ENCODE measurements around the gene AVPI1.
A peak's percentile ranks its signal among the peaks of the same experiment; 100 is the strongest.
"Not testable (repeated sequence)": the region's sequence is repeated elsewhere in the genome, so short reads cannot be mapped to it uniquely, and the experiment has no call there.

Gene AVPI1

DNA sequence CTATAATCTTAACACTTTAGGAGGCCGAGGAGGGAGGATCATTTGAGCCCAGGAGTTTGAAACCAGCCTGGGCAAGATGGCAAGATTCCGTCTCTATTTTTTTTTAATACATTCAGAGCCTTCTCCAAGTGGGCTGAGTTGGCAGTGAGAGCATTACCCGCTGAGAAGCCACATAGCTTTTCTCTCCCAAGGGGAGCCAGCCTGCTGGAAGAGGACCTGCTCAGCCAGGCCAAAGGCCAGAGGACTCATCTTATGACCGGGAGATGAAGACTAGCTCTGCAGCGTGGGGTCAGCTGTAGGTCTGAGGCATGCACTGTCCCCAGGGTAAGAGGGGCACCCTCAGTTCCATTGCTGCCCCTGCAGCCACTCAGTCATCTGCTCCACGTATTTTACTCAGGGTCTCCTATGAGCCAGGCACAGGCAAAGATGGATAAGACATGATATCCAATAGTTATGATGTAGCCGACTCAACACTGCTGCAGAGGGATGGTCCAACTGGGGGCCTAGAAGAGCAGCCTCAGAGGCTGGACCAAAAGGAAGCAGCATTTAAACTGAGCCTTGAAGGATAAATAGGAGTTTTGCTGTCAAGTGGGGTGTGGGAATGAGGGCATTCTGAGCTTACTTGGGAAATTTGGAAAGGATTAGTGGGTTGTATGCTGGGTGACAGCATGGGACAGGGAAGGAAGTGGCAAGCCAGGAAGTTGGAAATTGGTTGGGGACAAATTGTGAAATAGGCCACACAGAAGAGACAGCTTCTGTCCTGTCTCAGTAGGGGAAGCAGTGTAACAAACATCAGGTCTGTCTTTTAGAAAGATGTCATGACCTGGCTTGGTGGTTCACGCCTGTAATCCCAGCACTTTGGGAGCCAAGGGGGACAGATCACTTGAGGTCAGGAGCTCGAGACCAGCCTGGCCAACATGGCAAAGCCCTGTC is 24.9 kb upstream of the AVPI1 start:
- no peak for DNase-seq (ENCODE audit: low read depth)

DNA sequence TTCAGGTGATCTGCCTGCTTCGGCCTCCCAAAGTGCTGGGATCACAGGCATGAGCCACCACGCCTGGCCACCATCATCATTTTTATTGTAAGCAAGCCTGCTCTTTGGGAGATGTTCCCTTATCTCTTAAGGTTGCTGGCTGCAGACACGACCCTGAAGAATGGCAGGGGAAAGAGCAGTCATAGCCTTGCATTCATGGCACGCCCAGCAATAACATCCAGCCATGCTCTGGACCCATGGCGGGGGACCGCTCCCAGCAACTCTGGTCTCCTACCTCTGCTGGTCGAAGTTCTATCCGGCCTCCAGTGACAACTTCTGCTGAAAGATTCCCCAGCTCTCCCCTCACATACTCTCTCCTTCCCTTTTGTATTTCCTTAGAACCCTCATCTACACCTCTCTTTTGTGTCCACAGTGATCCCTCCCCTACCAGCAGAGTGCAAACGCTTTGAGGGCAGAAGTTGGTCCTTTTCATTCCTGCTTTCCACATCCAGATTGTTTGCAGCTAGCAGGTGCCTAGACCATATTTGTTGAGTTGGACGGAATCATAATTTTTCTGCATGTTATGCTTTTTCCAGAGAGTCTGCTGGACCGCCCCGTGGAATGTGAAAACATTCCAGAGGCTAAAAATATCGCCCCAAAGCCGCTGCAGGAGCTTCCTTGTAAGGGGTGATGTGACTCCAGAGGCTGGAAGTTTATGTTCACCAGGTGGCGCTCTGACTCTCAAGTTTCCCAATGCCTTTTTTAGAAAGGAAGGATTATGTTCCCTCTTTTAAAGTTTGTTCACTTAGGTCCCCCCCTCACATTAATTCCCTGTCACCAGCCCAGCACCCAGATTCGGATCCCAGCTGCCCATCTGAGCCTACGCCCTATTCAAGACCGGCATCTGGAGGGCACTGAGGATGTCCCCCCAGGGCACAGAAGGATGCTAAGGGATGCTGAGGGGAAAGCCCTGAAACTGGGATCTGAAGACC is 22.2 kb upstream of the AVPI1 start:
- DNase-seq (ENCODE audit: low read depth) = no peak

GRCh38 chr10:97708167-97708566 is 21.1 kb upstream of the AVPI1 start:
- no peak for DNase-seq (ENCODE audit: low read depth)

DNA sequence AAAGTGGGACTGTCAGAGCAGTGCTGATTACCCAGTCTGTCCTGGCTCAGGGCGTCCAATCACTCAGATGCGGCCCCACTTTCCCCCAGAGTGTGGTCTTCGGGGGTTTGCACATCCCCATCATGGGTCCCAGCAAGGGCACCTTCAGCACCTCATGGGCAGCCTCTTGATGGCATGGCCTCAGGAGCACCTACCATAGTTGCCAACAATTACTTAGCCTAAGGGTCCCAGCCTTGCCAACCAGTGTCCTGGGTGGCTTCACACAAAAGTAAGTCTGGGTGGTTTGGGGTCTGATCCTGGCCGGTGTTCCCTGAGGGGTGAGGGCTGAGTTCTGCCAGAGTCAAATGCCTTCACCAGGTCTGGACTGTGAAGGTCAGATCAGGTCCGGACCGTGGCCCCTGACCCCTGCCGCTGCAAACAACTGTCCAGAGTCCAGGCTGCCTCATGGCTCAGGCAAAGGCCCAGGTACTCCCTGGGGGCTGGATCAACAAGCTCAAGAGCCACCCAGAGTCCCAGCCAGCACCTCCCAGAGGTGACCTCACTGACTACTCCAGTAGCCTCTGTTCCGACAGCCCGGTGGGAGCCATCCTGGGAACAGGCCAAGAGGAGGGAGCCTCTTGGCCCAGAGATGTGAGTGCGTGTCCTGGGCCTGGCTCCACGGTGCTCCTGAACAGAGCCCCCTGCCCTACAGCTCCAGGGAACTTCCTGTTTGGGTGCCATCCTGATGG is 20.3 kb upstream of the AVPI1 start:
- no peak for DNase-seq (ENCODE audit: low read depth)

DNA sequence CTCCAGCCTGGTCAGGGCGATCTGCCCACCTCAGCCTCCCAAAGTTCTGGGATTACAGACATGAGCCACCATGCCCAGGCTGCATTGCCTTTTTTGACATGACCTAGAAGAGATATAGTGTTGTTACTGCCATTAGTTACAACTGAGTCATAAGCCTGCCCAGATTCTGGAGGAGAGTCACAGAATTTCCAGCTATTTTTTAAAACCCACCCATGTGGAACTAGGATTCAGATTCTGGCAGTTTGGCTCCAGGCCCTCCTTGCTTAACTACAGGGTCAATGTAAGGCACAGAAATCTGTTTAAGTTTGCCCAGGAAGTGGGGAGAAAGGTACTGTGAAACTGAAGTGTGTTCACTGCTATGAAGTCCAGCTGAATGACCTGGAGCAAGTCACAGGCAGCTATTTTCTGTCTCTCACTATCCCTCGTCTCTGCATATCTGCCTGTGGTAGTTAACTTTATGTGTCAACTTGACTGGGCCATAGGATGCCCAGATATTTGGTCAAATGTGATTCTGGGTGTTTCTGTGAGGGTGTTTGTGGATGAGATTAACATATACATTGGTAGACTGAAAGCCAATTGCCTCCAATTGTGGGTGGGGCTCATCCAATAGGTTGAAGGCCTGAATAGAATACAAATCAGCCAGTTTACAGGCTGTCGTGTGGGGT is 18.1 kb upstream of the AVPI1 start:
- no peak for DNase-seq (ENCODE audit: low read depth)

GRCh38 chr10:97704341-97704740 is 17.3 kb upstream of the AVPI1 start:
- no peak for DNase-seq (ENCODE audit: low read depth)

- DNase-seq (ENCODE audit: low read depth) = no peak
These were observed 16.5 kb upstream of the AVPI1 start for GRCh38 chr10:97703398-97704067.

DNA sequence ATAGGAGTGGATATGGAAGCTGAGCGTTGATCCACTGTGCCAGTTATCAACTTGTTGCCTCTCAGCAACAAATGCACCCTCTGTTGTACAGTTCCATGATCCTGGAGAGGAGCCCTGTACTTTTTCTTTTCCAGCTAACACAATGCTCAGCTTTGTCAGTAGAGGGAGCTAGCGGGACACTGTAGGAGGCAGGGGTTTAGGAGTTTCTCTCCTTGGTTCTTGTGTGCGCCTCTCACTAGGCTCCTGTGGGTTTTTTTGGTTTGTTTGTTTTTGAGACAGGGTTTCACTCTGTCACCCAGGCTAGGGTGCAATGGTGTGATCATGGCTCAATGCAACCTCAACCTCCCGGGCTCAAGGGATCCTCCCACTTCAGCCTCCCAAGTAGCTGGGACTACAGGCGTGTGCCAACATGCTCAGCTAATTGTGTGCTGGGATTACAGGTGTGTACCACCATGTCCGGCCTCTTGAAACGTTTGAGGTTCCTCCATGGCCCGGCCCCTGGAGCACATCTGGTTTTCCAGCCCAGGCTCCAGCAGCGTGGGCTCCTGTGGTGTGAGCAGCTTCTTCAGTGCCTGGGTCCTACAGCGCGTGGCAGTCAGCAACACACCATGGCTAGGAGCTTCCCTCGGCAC is 14.5 kb upstream of the AVPI1 start:
- peak; percentile 13 for DNase-seq (ENCODE audit: low read depth)

- DNase-seq (ENCODE audit: low read depth) = not testable (repeated sequence)
These were observed 11.1 kb upstream of the AVPI1 start for GRCh38 chr10:97698072-97698655.

DNA sequence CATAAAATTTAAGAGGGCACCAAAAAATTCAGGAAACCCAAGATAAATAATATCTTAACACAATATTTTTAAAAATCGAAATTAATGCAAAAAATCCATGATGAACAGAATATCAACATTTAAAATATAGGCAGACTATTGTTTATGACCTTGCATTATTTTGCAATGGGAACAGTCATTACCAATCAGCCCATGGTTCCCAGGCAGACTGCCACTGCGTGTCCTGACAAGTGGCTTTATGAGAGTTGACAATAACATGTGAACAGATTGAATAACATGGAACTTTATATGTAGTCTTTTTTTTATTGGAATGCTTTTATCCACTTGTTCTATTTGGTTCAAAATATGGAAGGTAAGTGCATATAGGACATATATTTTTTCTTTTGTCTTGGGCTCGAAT is 3.1 kb upstream of the AVPI1 start:
- DNase-seq (ENCODE audit: low read depth) = no peak

GRCh38 chr10:97689559-97690020 is 2.5 kb upstream of the AVPI1 start:
- DNase-seq (ENCODE audit: low read depth) = no peak

DNA sequence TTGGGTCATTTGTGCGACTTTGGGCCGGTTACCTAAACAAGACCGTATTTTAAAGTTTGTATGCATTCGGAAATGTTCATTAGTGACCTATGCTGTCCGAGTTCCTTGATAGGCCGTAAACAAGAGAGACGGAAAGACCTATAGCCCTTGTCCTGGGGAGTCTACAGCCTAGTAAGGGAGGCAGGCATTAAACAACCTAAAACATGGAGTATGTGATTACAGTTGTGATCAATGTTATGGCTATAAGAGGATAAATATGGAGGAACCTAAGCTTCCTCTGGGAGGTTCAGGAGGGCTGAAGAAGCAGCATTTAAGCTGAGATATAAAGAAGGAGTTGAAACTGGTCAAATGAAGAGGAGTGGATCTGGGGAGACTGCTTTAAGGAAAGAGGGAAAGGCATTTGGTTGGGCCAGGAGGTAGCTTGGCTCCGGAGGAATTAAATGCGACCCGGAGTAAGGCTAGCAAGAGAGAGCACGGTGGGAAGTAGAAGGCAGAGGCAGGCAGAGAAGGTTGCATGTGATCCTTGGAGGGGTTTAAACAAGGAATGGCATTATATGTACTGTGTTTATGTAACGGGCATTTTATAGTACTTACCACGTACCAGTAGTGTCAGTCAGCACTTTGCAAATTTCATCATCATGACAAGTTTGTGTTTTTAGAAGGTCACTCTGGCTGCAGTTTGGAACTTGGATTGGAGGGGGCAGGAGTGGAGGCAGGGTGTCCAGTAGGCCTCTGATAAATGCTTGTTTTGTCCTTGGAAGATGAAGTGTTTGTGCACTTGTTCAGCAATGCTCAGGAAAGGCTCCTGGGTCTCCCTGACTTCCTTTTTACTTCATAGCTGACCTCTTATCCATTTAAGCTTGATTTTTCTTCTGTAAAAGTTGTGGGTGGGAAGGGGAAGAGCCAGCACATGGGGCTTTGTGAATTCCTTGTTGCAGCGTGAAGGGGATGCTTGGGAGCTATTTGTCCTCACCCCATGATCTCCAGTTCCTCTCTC is 1.0 kb upstream of the AVPI1 start:
- no peak for DNase-seq (ENCODE audit: low read depth)

DNA sequence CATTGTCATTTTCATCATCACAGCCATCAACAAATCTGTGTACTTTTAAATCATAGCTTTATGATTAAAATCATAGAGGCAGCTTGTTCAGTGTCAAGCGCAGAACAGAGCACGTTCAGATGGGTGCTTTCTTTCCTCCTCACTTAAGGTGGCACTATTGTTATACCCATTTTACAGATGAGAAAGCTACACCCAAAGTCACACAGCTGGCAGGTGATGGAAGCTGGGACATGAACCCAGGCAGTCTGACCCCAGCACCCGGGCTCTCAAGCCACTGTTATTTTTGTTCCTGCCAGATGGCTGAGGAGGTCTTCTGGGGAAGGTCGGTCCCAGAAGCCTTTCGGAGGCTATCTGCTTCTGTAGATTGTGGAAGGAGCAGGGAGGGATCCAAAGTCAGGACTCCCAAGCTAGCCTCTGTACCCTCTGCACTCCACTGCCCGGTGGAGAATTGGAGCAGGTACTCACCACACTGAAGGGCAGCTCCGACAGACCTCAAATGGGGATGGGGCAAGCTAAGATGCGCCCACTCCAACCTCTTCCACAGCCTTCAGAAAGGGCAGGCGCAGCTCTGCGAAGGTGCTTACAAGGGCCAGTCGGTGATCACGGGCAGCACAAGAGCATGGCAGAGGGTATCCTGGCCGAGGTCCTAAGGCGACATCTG is 610 bp downstream of the AVPI1 start:
- DNase-seq (ENCODE audit: low read depth) = no peak

- no peak for DNase-seq (ENCODE audit: low read depth)
These were observed 1.6 kb downstream of the AVPI1 start for GRCh38 chr10:97685395-97685958.

GRCh38 chr10:97684866-97685394 is 2.1 kb downstream of the AVPI1 start:
- no peak for DNase-seq (ENCODE audit: low read depth)

- DNase-seq (ENCODE audit: low read depth) = not testable (repeated sequence)
These were observed 2.7 kb downstream of the AVPI1 start for GRCh38 chr10:97684368-97684713.

DNA sequence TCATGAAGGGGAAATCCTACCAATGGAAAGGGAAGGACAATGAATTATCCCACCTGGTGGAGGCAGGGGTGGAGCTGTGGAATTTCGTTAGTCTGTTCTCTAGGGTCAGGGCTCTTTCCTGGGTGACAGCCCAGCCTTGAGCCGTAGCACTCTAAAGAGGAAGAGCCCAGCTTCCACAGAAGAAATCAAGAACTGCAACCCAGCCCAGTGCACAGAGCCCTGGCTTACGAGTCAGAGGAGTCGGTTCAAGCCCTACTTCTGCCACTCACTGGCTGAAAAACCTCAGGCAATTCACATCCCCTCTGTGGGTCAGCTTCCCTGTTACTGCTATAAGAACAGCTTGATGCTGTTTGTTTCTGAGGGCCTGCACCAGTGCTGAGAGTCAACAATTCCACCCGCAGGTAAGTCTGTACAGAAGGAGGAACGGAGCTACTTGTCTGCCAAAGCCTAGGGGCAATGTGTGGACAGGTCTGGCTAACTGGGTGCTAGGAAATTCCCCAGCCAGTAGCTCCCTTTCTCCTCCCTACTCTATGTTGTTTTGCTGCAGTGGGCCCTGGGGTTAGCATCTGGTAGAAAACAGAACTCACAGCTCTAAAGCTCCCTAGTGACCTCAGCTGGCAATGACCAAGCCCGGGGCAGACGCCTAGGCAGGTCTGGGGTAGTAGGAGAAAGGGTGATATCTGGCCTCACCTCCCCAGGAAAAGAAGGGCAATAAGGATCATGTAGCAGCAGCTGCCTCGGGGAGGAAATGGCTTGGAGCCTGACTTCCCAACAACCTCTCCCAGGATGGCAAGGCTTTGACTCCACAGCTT is 3.3 kb downstream of the AVPI1 start:
- no peak for DNase-seq (ENCODE audit: low read depth)
